Endodermal cell (in vitro differentiated cells): ENCODE results near the gene PROSER3. TPM values are rescaled to one million over a fixed set of nuclear protein-coding genes. Genes with fewer than 3 reads are reported as not detected.
"Not testable (repeated sequence)": the region's sequence is repeated elsewhere in the genome, so short reads cannot be mapped to it uniquely, and the experiment has no call there.

Experiments
- DNase-seq: peaks from one replicate; pipeline ENCODE4 v3.0.0-alpha.2; 2017
- H3K27ac ChIP-seq: 2 replicates; pipeline ENCODE4 v1.5.1; 2013; ENCODE audit warnings: mild to moderate bottlenecking, low read depth, low read length, moderate library complexity
- H3K27me3 ChIP-seq: 2 replicates; pipeline ENCODE4 v1.6.1; 2013; ENCODE audit warnings: mild to moderate bottlenecking, low read length, moderate library complexity; ENCODE audit not compliant: insufficient read depth, control insufficient read depth, poor library complexity, severe bottlenecking
- H3K36me3 ChIP-seq: 2 replicates; pipeline ENCODE4 v1.7.0; 2013; ENCODE audit warnings: mild to moderate bottlenecking, low read length, moderate library complexity; ENCODE audit not compliant: control insufficient read depth, insufficient read depth
- H3K4me1 ChIP-seq: one replicate; pipeline ENCODE4 v1.7.0; 2013; ENCODE audit warnings: low read length; ENCODE audit not compliant: control insufficient read depth, insufficient read depth
- H3K4me3 ChIP-seq: 2 replicates; pipeline ENCODE4 v1.5.1; 2013; ENCODE audit warnings: mild to moderate bottlenecking, low read length, moderate library complexity
- H3K9ac ChIP-seq: 2 replicates; pipeline ENCODE4 v1.6.1; 2013; ENCODE audit warnings: mild to moderate bottlenecking, low read length, moderate library complexity; ENCODE audit not compliant: poor library complexity, severe bottlenecking; ENCODE audit errors: extremely low read depth
- H3K9me3 ChIP-seq: 2 replicates; pipeline ENCODE4 v1.6.1; 2013; ENCODE audit warnings: mild to moderate bottlenecking, low read length, moderate library complexity; ENCODE audit not compliant: control insufficient read depth
- H3K27ac Mint-ChIP-seq: 2 replicates; pipeline ENCODE4 v1.8.0; 2020; ENCODE audit warnings: mixed read lengths
- H3K27me3 Mint-ChIP-seq: 2 replicates; pipeline ENCODE4 v1.8.0; 2021; ENCODE audit warnings: mild to moderate bottlenecking, mixed read lengths; ENCODE audit not compliant: insufficient read depth
- H3K36me3 Mint-ChIP-seq: 2 replicates; pipeline ENCODE4 v1.8.0; 2020; ENCODE audit warnings: low read depth, mixed read lengths
- H3K4me1 Mint-ChIP-seq: 2 replicates; pipeline ENCODE4 v1.8.0; 2020; ENCODE audit warnings: mixed read lengths
- H3K4me3 Mint-ChIP-seq: 2 replicates; pipeline ENCODE4 v1.8.0; 2020; ENCODE audit warnings: mild to moderate bottlenecking, moderate library complexity, mixed read lengths
- H3K9me3 Mint-ChIP-seq: 2 replicates; pipeline ENCODE4 v1.8.0; 2020; ENCODE audit warnings: mild to moderate bottlenecking, mixed read lengths
- CTCF ChIP-seq: fragments of 200-600 bp; sonication (generic); conservative IDR thresholded peaks from 2 replicates; pipeline ENCODE4 v1.5.0; 2021; ENCODE audit warnings: antibody characterized with exemption, mild to moderate bottlenecking
- WGBS, 2 experiments: methylation state at CpG; one replicate each; pipeline versions ENCODE4 v1.1.5 to v1.1.7; 2013; ENCODE audit warnings: missing lambda C conversion rate in 2 of 2, mixed read lengths in 1 of 2; ENCODE audit not compliant: insufficient coverage in 1 of 2, insufficient read length in 1 of 2; 5-methylcytosine and 5-hydroxymethylcytosine counted together
- total RNA-seq, 2 donors: library from RNA; stranded (reverse); fragmentation: NEBNext Ultra II Directional in 1 of 2; extraction: Animal tissue kit (Norgen Biotek cat#: 25700) in 1 of 2; gene quantifications; 2 replicates in 1 of 2; 3 replicates in 1 of 2; pipeline ENCODE4 v1.2.1, GENCODE V29; 2021

The PROSER3 gene
- total RNA-seq, 2 donors from 2014 or later = 37.8 to 45.4 TPM

DNA sequence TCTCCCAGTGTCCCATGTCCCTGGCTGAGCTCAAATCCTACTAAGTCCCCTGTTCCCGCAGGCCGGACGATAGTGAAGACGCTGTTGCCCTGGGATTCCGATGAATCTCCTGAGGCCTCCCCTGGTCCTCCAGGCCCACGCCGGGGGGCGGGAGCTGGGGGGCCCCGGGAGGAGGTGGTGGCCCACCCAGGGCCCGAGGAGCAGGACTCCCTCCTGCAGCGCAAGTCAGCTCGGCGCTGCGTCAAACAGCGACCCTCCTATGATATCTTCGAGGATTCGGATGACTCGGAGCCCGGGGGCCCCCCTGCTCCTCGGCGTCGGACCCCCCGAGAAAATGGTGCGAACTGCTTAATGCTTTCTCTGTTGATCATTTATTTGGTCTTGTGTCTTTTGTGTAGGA, 34.3 kb upstream of the PROSER3 start:
- Mint-ChIP-seq H3K36me3 (peaks cover 72% of the 10 kb centered on the region), H3K27me3 (no peaks in the 10 kb centered on the region), H3K4me3 (no peak overlapping the region)

GRCh38 chr19:35724132-35724531, 33.8 kb upstream of the PROSER3 start:
- not testable (repeated sequence) for DNase-seq, H3K27me3 Mint-ChIP-seq, H3K4me3 ChIP-seq, H3K9ac ChIP-seq, H3K27ac ChIP-seq, H3K4me3 Mint-ChIP-seq, H3K4me1 Mint-ChIP-seq, H3K9me3 Mint-ChIP-seq, H3K9me3 ChIP-seq, H3K27me3 ChIP-seq, H3K4me1 ChIP-seq
- H3K36me3 ChIP-seq = peaks cover 64% of the 10 kb centered on the region
- peaks cover 77% of the 10 kb centered on the region for H3K36me3 Mint-ChIP-seq
- WGBS, 2 experiments = 95 to 100% methylated on average over 7 of the region's 7 CpGs
- peak overlapping the region; percentile 19 for H3K27ac Mint-ChIP-seq

More for the DNA sequence above, 34.3 kb upstream of the PROSER3 start:
- Histone ChIP-seq H3K4me3 (no peak overlapping the region), H3K9me3 (no peaks in the 10 kb centered on the region), H3K4me1 (peaks cover 7% of the 10 kb centered on the region), H3K27me3 (no peaks in the 10 kb centered on the region), H3K9ac (no peak overlapping the region), H3K36me3 (peaks cover 59% of the 10 kb centered on the region), H3K27ac (no peak overlapping the region)
- Mint-ChIP-seq H3K4me1 (peaks cover 5% of the 10 kb centered on the region), H3K27ac (no peak overlapping the region), H3K9me3 (no peaks in the 10 kb centered on the region)
- no peak for TF ChIP-seq CTCF
- 94 to 97% methylated on average over 12 to 24 of the region's 24 CpGs for WGBS, 2 experiments
- DNase-seq = no peak

DNA sequence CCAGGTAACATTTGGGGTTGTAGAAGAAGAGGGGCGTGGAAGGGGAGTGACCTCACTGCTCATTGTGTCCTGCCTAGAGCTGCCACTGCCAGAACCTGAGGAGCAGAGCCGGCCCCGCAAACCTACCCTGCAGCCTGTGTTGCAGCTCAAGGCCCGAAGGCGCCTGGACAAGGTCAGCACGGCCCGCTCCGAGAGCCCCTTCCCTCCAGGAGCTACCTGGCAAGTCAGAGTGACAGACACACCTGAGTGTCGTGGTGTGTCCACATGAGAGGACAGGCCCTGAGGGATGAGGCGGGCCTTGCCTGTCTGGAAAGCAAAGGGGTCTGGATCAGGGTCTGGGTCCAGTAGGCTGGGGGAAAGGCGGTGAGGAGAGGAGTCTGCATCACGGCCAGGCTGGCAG, 33.4 kb upstream of the PROSER3 start:
- peaks cover 68% of the 10 kb centered on the region for H3K36me3 ChIP-seq
- no peaks in the 10 kb centered on the region for H3K27me3 ChIP-seq
- TF ChIP-seq CTCF = no peak
- no peak for DNase-seq
- no peaks in the 10 kb centered on the region for H3K4me1 Mint-ChIP-seq
- H3K27ac ChIP-seq = no peak overlapping the region
- no peaks in the 10 kb centered on the region for H3K27me3 Mint-ChIP-seq
- no peak overlapping the region for H3K9ac ChIP-seq
- H3K9me3 ChIP-seq = no peaks in the 10 kb centered on the region
- H3K4me1 ChIP-seq = peaks cover under 1% of the 10 kb centered on the region
- H3K9me3 Mint-ChIP-seq = no peaks in the 10 kb centered on the region
- WGBS, 2 experiments = 95 to 98% methylated on average over 10 to 12 of the region's 12 CpGs
- peaks cover 79% of the 10 kb centered on the region for H3K36me3 Mint-ChIP-seq
- no peak overlapping the region for H3K4me3 Mint-ChIP-seq
- H3K4me3 ChIP-seq = no peak overlapping the region
- peak overlapping the region; percentile 19 for H3K27ac Mint-ChIP-seq

- WGBS, 2 experiments = 96 to 99% methylated on average over 16 to 23 of the region's 23 CpGs
- no peaks in the 10 kb centered on the region for H3K27me3 ChIP-seq
- no peak overlapping the region for H3K9ac ChIP-seq
- H3K27ac ChIP-seq = no peak overlapping the region
- no peaks in the 10 kb centered on the region for H3K4me1 ChIP-seq
- no peak overlapping the region for H3K27ac Mint-ChIP-seq
- TF ChIP-seq CTCF = no peak
- H3K9me3 ChIP-seq = no peaks in the 10 kb centered on the region
- no peak for DNase-seq
- H3K9me3 Mint-ChIP-seq = no peaks in the 10 kb centered on the region
- peaks cover 83% of the 10 kb centered on the region for H3K36me3 Mint-ChIP-seq
- H3K4me3 Mint-ChIP-seq = no peak overlapping the region
- no peaks in the 10 kb centered on the region for H3K27me3 Mint-ChIP-seq
- H3K4me3 ChIP-seq = no peak overlapping the region
- peaks cover 76% of the 10 kb centered on the region for H3K36me3 ChIP-seq
- H3K4me1 Mint-ChIP-seq = no peaks in the 10 kb centered on the region
Observed at GRCh38 chr19:35725216-35725861, 32.6 kb upstream of the PROSER3 start.
